ENCODE data around the gene NT5DC3. TPM values are rescaled to one million over a fixed set of nuclear protein-coding genes. Genes with fewer than 3 reads are reported as not detected.

Gene NT5DC3
- total RNA-seq, 1 experiment from 2014 or later = 12.5 TPM

- TF ChIP-seq GTF2I (CRISPR knock-in tag; conservative IDR thresholded peaks at IDR 0.05) = no peak
- TF ChIP-seq JAZF1 (CRISPR knock-in tag; IDR thresholded peaks at IDR 0.05) = no peak
- TF ChIP-seq ZMAT4 (CRISPR knock-in tag; IDR thresholded peaks at IDR 0.05) = no peak
- TF ChIP-seq MXD4 (CRISPR knock-in tag; IDR thresholded peaks at IDR 0.05; ENCODE audit: borderline replicate concordance) = no peak
These were observed 1.9 kb downstream of the NT5DC3 start (continued) for GRCh38 chr12:103839103-103839502.

DNA sequence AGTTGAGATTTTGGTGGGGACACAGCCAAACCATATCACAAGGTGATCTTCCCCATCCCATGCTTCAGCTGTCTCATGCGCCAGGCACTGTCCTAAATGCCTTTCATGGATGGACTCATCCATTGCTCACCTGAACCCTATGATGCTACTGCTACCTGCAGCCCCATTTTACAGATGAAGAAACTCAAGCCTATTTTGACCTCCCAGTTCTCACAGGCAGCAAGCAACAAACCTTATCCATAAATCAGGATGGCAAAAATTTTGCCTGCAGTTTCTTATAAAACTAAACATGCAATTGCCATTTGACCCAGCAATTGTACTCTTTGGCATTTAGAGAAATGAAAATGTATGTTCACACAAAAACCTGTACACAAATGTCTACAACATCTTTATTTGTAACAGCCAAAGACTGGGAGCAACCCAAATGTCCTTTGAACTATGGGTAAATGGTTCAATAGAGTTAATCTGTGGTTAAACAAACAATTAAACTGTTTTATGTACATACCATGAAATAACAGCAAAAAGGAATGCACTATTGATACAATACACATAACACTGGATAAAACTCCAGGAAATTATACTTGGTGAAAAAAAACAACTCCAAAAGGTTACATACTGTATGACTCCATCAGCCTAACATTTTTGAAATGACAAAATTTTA, 2.6 kb downstream of the NT5DC3 start:
- Mint-ChIP-seq H3K36me3 (peaks cover 8% of the 10 kb centered on the region), H3K27me3 (ENCODE audit: low read depth) (peaks cover 3% of the 10 kb centered on the region; the same call in 1 of the 2 replicates), H3K27ac (no peak overlapping the region), H3K9me3 (no peaks in the 10 kb centered on the region), H3K4me1 (peaks cover 41% of the 10 kb centered on the region), H3K4me3 (no peak overlapping the region)
- ATAC-seq = no peak
- CTCF ChIA-PET = no interaction called here
- TF ChIP-seq, protein P1, sequence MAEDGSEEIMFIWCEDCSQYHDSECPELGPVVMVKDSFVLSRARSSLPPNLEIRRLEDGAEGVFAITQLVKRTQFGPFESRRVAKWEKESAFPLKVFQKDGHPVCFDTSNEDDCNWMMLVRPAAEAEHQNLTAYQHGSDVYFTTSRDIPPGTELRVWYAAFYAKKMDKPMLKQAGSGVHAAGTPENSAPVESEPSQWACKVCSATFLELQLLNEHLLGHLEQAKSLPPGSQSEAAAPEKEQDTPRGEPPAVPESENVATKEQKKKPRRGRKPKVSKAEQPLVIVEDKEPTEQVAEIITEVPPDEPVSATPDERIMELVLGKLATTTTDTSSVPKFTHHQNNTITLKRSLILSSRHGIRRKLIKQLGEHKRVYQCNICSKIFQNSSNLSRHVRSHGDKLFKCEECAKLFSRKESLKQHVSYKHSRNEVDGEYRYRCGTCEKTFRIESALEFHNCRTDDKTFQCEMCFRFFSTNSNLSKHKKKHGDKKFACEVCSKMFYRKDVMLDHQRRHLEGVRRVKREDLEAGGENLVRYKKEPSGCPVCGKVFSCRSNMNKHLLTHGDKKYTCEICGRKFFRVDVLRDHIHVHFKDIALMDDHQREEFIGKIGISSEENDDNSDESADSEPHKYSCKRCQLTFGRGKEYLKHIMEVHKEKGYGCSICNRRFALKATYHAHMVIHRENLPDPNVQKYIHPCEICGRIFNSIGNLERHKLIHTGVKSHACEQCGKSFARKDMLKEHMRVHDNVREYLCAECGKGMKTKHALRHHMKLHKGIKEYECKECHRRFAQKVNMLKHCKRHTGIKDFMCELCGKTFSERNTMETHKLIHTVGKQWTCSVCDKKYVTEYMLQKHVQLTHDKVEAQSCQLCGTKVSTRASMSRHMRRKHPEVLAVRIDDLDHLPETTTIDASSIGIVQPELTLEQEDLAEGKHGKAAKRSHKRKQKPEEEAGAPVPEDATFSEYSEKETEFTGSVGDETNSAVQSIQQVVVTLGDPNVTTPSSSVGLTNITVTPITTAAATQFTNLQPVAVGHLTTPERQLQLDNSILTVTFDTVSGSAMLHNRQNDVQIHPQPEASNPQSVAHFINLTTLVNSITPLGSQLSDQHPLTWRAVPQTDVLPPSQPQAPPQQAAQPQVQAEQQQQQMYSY (CRISPR knock-in tag; IDR thresholded peaks at IDR 0.05) = no peak
- TF ChIP-seq ZNF121 (CRISPR knock-in tag; IDR thresholded peaks at IDR 0.05) = no peak
- no peak for TF ChIP-seq TEAD4 (CRISPR knock-in tag; IDR thresholded peaks at IDR 0.05)
- TF ChIP-seq NR1H2 (CRISPR knock-in tag; IDR thresholded peaks at IDR 0.05) = no peak
- no peak for TF ChIP-seq ZBTB21 (CRISPR knock-in tag; IDR thresholded peaks at IDR 0.05; ENCODE audit: borderline replicate concordance)
- TF ChIP-seq FOXP4 (CRISPR knock-in tag; IDR thresholded peaks at IDR 0.05) = no peak
- TF ChIP-seq ZNF425 (CRISPR knock-in tag; conservative IDR thresholded peaks at IDR 0.05) = no peak
- TF ChIP-seq, protein P2, sequence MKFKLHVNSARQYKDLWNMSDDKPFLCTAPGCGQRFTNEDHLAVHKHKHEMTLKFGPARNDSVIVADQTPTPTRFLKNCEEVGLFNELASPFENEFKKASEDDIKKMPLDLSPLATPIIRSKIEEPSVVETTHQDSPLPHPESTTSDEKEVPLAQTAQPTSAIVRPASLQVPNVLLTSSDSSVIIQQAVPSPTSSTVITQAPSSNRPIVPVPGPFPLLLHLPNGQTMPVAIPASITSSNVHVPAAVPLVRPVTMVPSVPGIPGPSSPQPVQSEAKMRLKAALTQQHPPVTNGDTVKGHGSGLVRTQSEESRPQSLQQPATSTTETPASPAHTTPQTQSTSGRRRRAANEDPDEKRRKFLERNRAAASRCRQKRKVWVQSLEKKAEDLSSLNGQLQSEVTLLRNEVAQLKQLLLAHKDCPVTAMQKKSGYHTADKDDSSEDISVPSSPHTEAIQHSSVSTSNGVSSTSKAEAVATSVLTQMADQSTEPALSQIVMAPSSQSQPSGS (CRISPR knock-in tag; IDR thresholded peaks at IDR 0.05; ENCODE audit: borderline replicate concordance, low read depth) = no peak
- TF ChIP-seq, protein P3, sequence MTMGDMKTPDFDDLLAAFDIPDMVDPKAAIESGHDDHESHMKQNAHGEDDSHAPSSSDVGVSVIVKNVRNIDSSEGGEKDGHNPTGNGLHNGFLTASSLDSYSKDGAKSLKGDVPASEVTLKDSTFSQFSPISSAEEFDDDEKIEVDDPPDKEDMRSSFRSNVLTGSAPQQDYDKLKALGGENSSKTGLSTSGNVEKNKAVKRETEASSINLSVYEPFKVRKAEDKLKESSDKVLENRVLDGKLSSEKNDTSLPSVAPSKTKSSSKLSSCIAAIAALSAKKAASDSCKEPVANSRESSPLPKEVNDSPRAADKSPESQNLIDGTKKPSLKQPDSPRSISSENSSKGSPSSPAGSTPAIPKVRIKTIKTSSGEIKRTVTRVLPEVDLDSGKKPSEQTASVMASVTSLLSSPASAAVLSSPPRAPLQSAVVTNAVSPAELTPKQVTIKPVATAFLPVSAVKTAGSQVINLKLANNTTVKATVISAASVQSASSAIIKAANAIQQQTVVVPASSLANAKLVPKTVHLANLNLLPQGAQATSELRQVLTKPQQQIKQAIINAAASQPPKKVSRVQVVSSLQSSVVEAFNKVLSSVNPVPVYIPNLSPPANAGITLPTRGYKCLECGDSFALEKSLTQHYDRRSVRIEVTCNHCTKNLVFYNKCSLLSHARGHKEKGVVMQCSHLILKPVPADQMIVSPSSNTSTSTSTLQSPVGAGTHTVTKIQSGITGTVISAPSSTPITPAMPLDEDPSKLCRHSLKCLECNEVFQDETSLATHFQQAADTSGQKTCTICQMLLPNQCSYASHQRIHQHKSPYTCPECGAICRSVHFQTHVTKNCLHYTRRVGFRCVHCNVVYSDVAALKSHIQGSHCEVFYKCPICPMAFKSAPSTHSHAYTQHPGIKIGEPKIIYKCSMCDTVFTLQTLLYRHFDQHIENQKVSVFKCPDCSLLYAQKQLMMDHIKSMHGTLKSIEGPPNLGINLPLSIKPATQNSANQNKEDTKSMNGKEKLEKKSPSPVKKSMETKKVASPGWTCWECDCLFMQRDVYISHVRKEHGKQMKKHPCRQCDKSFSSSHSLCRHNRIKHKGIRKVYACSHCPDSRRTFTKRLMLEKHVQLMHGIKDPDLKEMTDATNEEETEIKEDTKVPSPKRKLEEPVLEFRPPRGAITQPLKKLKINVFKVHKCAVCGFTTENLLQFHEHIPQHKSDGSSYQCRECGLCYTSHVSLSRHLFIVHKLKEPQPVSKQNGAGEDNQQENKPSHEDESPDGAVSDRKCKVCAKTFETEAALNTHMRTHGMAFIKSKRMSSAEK (CRISPR knock-in tag; IDR thresholded peaks at IDR 0.05; ENCODE audit: borderline replicate concordance) = no peak
- TF ChIP-seq HMGA2 (CRISPR knock-in tag; IDR thresholded peaks at IDR 0.05) = no peak
- no peak for TF ChIP-seq IRF2 (CRISPR knock-in tag; IDR thresholded peaks at IDR 0.05; ENCODE audit: borderline replicate concordance, low read depth)
- no peak for TF ChIP-seq TEAD1 (CRISPR knock-in tag; IDR thresholded peaks at IDR 0.05)
- TF ChIP-seq TCF7 (CRISPR knock-in tag; IDR thresholded peaks at IDR 0.05; ENCODE audit: low read depth) = no peak
- no peak for TF ChIP-seq ZNF138 (CRISPR knock-in tag; conservative IDR thresholded peaks at IDR 0.05)
- TF ChIP-seq NR2C2 (CRISPR knock-in tag; IDR thresholded peaks at IDR 0.05) = no peak
- no peak for TF ChIP-seq SP1 (CRISPR knock-in tag; conservative IDR thresholded peaks at IDR 0.05)
- TF ChIP-seq MXD4 (CRISPR knock-in tag; IDR thresholded peaks at IDR 0.05; ENCODE audit: borderline replicate concordance) = no peak
- TF ChIP-seq NR3C1 (CRISPR knock-in tag; conservative IDR thresholded peaks at IDR 0.05; ENCODE audit: low read depth) = no peak
- DNase-seq (ENCODE audit: low spot score) = no peak
- POLR2A ChIA-PET = no interaction called here

Measured in WTC11 (cell line).